ENCODE results near the gene CFAP68. TPM values are rescaled to one million over a fixed set of nuclear protein-coding genes. Genes with fewer than 3 reads are reported as not detected.
"Not testable (repeated sequence)": the region's sequence is repeated elsewhere in the genome, so short reads cannot be mapped to it uniquely, and the experiment has no call there.

The CFAP68 gene
- total RNA-seq, 2 experiments from 2014 or later: 18.7 to 21.0 TPM

- no peak for TF ChIP-seq CTCF (IDR thresholded peaks at IDR 0.05)
- ATAC-seq (ENCODE audit: poor library complexity) (no peak), DNase-seq (no peak)
- no peaks in the 10 kb centered on the region for H3K9me3 Mint-ChIP-seq
- H3K27me3 ChIP-seq (ENCODE audit: control insufficient read depth in 1 of 2, insufficient read depth in 2 of 2, low read length in 2 of 2): no peaks in the 10 kb centered on the region
- H3K27ac Mint-ChIP-seq: no peak overlapping the region
- no peaks in the 10 kb centered on the region for H3K27me3 Mint-ChIP-seq
- H3K4me1 Mint-ChIP-seq (ENCODE audit: low read depth): peaks cover 24% of the 10 kb centered on the region
- H3K9me3 ChIP-seq (ENCODE audit: control insufficient read depth in 1 of 2, insufficient read depth in 1 of 2, low read length in 2 of 2): no peaks in the 10 kb centered on the region
- no peak overlapping the region for H3K27ac ChIP-seq (ENCODE audit: low read depth in 1 of 2, low read length in 2 of 2)
- no peaks in the 10 kb centered on the region for H3K36me3 Mint-ChIP-seq (ENCODE audit: low read depth)
- H3K4me3 Mint-ChIP-seq: no peak overlapping the region
- CTCF ChIA-PET: interaction anchor here (0.6 to 3.0 kb wide), 4 partner anchors 9 to 315 kb away, joined by 3 to 12 read pairs (median 6); no protein-coding TSS in a partner anchor
- POLR2A ChIA-PET: no interaction called here
- intact Hi-C loops (cut with DNase I, micrococcal nuclease): loop anchor here in 1 of 2 experiments (1.0 kb wide), 1 partner anchor 49 kb away; no protein-coding TSS in a partner anchor
- no peaks in the 10 kb centered on the region for H3K36me3 ChIP-seq (ENCODE audit: insufficient read depth, low read length)
- peaks cover 22% of the 10 kb centered on the region for H3K4me1 ChIP-seq (ENCODE audit: insufficient read depth, low read length)
- no peak overlapping the region for H3K4me3 ChIP-seq (ENCODE audit: low read length)
Observed at GRCh38 chr11:111932611-111932950, 53.2 kb downstream of the CFAP68 start.

- H3K4me1 Mint-ChIP-seq (ENCODE audit: low read depth): peaks cover 29% of the 10 kb centered on the region
- intact Hi-C loops (cut with DNase I, micrococcal nuclease): not testable (repeated sequence)
Observed at GRCh38 chr11:111933176-111933575, 53.8 kb downstream of the CFAP68 start.

GRCh38 chr11:111933872-111934271, 54.5 kb downstream of the CFAP68 start:
- Histone ChIP-seq H3K27ac (ENCODE audit: low read depth in 1 of 2, low read length in 2 of 2) (no peak overlapping the region), H3K4me1 (ENCODE audit: insufficient read depth, low read length) (peaks cover 31% of the 10 kb centered on the region), H3K9me3 (ENCODE audit: control insufficient read depth in 1 of 2, insufficient read depth in 1 of 2, low read length in 2 of 2) (no peaks in the 10 kb centered on the region), H3K36me3 (ENCODE audit: insufficient read depth, low read length) (no peaks in the 10 kb centered on the region), H3K27me3 (ENCODE audit: control insufficient read depth in 1 of 2, insufficient read depth in 2 of 2, low read length in 2 of 2) (no peaks in the 10 kb centered on the region), H3K4me3 (ENCODE audit: low read length) (no peak overlapping the region)
- TF ChIP-seq CTCF (IDR thresholded peaks at IDR 0.05): no peak
- ATAC-seq (ENCODE audit: poor library complexity): no peak
- H3K36me3 Mint-ChIP-seq (ENCODE audit: low read depth): no peaks in the 10 kb centered on the region
- ChIA-PET CTCF (interaction anchor here (1.0 kb wide), 1 partner anchor 48 kb away, joined by 3 read pairs; no protein-coding TSS in a partner anchor), POLR2A (no interaction called here)
- H3K9me3 Mint-ChIP-seq: no peaks in the 10 kb centered on the region
- no peak overlapping the region for H3K27ac Mint-ChIP-seq
- intact Hi-C loops (cut with DNase I, micrococcal nuclease): no loop called here
- DNase-seq: no peak
- peaks cover 36% of the 10 kb centered on the region for H3K4me1 Mint-ChIP-seq (ENCODE audit: low read depth)
- no peaks in the 10 kb centered on the region for H3K27me3 Mint-ChIP-seq
- H3K4me3 Mint-ChIP-seq: no peak overlapping the region

More at GRCh38 chr11:111933176-111933575, 53.8 kb downstream of the CFAP68 start:
- H3K27me3 Mint-ChIP-seq; H3K9me3 ChIP-seq (ENCODE audit: control insufficient read depth in 1 of 2, insufficient read depth in 1 of 2, low read length in 2 of 2); H3K36me3 Mint-ChIP-seq (ENCODE audit: low read depth); POLR2A ChIA-PET; ATAC-seq (ENCODE audit: poor library complexity); H3K4me3 ChIP-seq (ENCODE audit: low read length); H3K27ac Mint-ChIP-seq; H3K27me3 ChIP-seq (ENCODE audit: control insufficient read depth in 1 of 2, insufficient read depth in 2 of 2, low read length in 2 of 2); DNase-seq; CTCF ChIA-PET; H3K27ac ChIP-seq (ENCODE audit: low read depth in 1 of 2, low read length in 2 of 2); H3K9me3 Mint-ChIP-seq; H3K36me3 ChIP-seq (ENCODE audit: insufficient read depth, low read length); H3K4me3 Mint-ChIP-seq: not testable (repeated sequence)
- peaks cover 24% of the 10 kb centered on the region for H3K4me1 ChIP-seq (ENCODE audit: insufficient read depth, low read length)

- ATAC-seq (ENCODE audit: poor library complexity): no peak
- Mint-ChIP-seq H3K4me3 (no peak overlapping the region), H3K27me3 (no peaks in the 10 kb centered on the region), H3K27ac (no peak overlapping the region), H3K36me3 (ENCODE audit: low read depth) (no peaks in the 10 kb centered on the region), H3K9me3 (no peaks in the 10 kb centered on the region), H3K4me1 (ENCODE audit: low read depth) (peaks cover 41% of the 10 kb centered on the region)
- ChIA-PET CTCF (interaction anchor here (1.0 kb wide), 1 partner anchor 47 kb away, joined by 3 read pairs; no protein-coding TSS in a partner anchor), POLR2A (no interaction called here)
- no peak for TF ChIP-seq CTCF (IDR thresholded peaks at IDR 0.05)
- H3K36me3 ChIP-seq (ENCODE audit: insufficient read depth, low read length): no peaks in the 10 kb centered on the region
- no peak for DNase-seq
- H3K4me1 ChIP-seq (ENCODE audit: insufficient read depth, low read length): peaks cover 34% of the 10 kb centered on the region
- no peaks in the 10 kb centered on the region for H3K27me3 ChIP-seq (ENCODE audit: control insufficient read depth in 1 of 2, insufficient read depth in 2 of 2, low read length in 2 of 2)
- intact Hi-C loops (cut with DNase I, micrococcal nuclease): no loop called here
- no peak overlapping the region for H3K4me3 ChIP-seq (ENCODE audit: low read length)
- no peak overlapping the region for H3K27ac ChIP-seq (ENCODE audit: low read depth in 1 of 2, low read length in 2 of 2)
- H3K9me3 ChIP-seq (ENCODE audit: control insufficient read depth in 1 of 2, insufficient read depth in 1 of 2, low read length in 2 of 2): no peaks in the 10 kb centered on the region
Observed at GRCh38 chr11:111934306-111934705, 55.0 kb downstream of the CFAP68 start.
